Measurements from ENCODE around the gene COL24A1.

The COL24A1 gene

GRCh38 chr1:85952460-85952859 is 204.1 kb downstream of the COL24A1 start:
- no peaks in the 10 kb centered on the region for H3K4me1 Mint-ChIP-seq
- no peaks in the 10 kb centered on the region for H3K27me3 Mint-ChIP-seq
- no peaks in the 10 kb centered on the region for H3K9me3 Mint-ChIP-seq
- no peak overlapping the region for H3K4me3 Mint-ChIP-seq
- no peak for DNase-seq
- CTCF ChIA-PET: no interaction called here
- no peak overlapping the region for H3K27ac Mint-ChIP-seq
- H3K36me3 Mint-ChIP-seq: no peaks in the 10 kb centered on the region

DNA sequence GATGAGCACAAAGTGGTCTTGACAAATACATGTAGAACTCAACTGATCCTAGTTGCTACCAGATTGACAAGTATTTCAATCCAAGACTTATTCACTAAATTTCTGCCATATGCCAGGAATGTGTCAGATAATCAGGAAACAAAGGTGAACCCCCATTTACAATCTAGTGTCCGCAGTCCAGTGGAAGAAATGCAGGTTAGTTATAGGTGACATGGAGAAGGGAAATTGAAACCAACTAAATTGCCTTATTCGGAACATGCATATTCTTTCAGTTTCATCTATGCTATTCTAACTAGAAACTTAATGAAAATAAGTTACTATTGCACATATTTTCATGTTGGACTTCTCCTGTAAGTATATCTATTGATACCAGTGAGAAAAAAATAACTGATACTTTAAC is 209.4 kb downstream of the COL24A1 start:
- Mint-ChIP-seq H3K27me3 (no peaks in the 10 kb centered on the region), H3K4me3 (no peak overlapping the region), H3K4me1 (no peaks in the 10 kb centered on the region), H3K27ac (no peak overlapping the region), H3K9me3 (no peaks in the 10 kb centered on the region), H3K36me3 (no peaks in the 10 kb centered on the region)
- CTCF ChIA-PET: no interaction called here
- DNase-seq: no peak

- Mint-ChIP-seq H3K4me1 (no peaks in the 10 kb centered on the region), H3K27ac (no peak overlapping the region), H3K4me3 (no peak overlapping the region), H3K9me3 (no peaks in the 10 kb centered on the region), H3K27me3 (no peaks in the 10 kb centered on the region), H3K36me3 (no peaks in the 10 kb centered on the region)
- DNase-seq: no peak
- CTCF ChIA-PET: interaction anchor here (0.7 kb wide), 1 partner anchor 363 kb away, joined by 4 read pairs; no protein-coding TSS in a partner anchor
Measured at GRCh38 chr1:85943945-85944344, 212.6 kb downstream of the COL24A1 start.

GRCh38 chr1:85943526-85943925 is 213.0 kb downstream of the COL24A1 start:
- Mint-ChIP-seq H3K4me1 (no peaks in the 10 kb centered on the region), H3K27me3 (no peaks in the 10 kb centered on the region)
- CTCF ChIA-PET: no interaction called here

DNA sequence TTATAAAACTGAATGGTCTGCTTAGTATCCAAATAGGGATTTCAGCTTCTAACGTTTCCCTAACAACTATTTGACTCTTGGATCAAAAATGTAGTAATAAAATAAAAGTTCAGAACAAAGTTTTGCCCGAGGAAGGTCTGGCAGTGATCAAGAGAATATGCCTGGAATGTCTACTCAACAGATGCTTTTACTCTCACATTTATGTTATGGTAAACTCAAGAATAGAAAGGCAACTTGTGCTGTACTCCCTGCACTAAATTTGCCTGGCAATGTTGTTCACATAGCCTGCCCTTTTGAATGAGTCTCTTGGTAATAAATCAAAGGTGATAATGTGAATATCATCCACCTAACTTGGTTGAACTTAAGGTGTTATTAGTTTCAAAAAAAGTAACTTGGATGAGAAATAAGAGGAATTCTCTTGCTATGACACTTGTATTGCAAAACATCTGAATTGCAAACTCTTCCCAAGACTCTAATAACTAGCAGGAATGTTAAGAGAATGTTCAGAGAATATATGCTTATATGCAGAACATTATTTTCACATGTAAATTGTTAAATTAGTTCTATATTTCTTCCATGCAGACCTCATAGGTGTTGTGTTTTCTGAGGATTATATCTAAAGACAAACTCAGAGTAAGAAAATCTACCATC is 215.8 kb downstream of the COL24A1 start:
- CTCF ChIA-PET: no interaction called here
- no peaks in the 10 kb centered on the region for H3K36me3 Mint-ChIP-seq
- no peaks in the 10 kb centered on the region for H3K27me3 Mint-ChIP-seq
- no peaks in the 10 kb centered on the region for H3K9me3 Mint-ChIP-seq
- no peak for DNase-seq
- no peak overlapping the region for H3K4me3 Mint-ChIP-seq
- no peak overlapping the region for H3K27ac Mint-ChIP-seq
- H3K4me1 Mint-ChIP-seq: no peaks in the 10 kb centered on the region

More at GRCh38 chr1:85943526-85943925, 213.0 kb downstream of the COL24A1 start:
- no peaks in the 10 kb centered on the region for H3K36me3 Mint-ChIP-seq
- no peaks in the 10 kb centered on the region for H3K9me3 Mint-ChIP-seq
- no peak overlapping the region for H3K27ac Mint-ChIP-seq
- H3K4me3 Mint-ChIP-seq: no peak overlapping the region
- DNase-seq: no peak

DNA sequence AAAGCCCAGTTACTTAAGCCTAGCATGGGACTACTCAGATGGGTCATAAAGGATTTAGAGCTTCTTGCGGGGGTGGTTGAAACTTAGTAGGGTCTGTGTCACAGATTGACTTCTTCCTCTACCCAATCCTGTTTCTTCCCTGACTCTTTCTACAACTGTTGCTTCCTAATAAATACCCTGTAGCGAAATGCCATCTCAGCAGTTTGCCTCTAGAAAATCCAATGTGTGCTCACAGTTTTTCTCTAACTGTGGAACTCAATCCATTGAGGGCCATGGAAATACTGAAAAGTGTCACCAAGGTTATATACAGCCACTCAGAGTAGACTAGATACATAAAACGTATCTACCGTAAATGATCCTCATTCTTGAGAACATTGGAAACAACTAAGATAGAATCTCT is 217.7 kb downstream of the COL24A1 start:
- no peaks in the 10 kb centered on the region for H3K9me3 Mint-ChIP-seq
- H3K27me3 Mint-ChIP-seq: no peaks in the 10 kb centered on the region
- H3K36me3 Mint-ChIP-seq: no peaks in the 10 kb centered on the region
- H3K4me3 Mint-ChIP-seq: no peak overlapping the region
- DNase-seq: no peak
- no peaks in the 10 kb centered on the region for H3K4me1 Mint-ChIP-seq
- no peak overlapping the region for H3K27ac Mint-ChIP-seq
- CTCF ChIA-PET: no interaction called here

DNA sequence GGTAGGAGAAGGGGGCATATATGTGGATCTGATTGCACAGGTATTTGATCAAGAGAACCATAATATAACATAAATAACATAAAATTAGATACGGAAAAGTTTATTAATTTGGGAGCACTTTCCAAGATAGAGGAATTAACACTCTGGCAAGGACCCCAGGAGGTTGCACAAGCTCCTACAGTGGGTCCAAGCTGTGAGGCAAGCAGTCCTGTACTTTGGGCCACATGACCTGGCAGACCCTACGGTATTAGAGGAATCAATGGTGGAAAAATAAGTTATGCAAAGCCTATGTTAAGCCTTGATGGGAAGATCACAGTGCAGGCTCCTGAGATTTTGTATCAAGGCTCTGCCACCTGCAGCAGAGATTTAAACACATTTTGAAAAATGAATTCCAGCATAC is 220.1 kb downstream of the COL24A1 start:
- DNase-seq: no peak
- H3K27ac Mint-ChIP-seq: no peak overlapping the region
- H3K4me3 Mint-ChIP-seq: no peak overlapping the region
- H3K4me1 Mint-ChIP-seq: no peaks in the 10 kb centered on the region
- H3K36me3 Mint-ChIP-seq: no peaks in the 10 kb centered on the region
- H3K27me3 Mint-ChIP-seq: no peaks in the 10 kb centered on the region
- CTCF ChIA-PET: interaction anchor here (0.7 kb wide), 1 partner anchor 146 kb away, joined by 3 read pairs; no protein-coding TSS in a partner anchor
- H3K9me3 Mint-ChIP-seq: no peaks in the 10 kb centered on the region

- no peak overlapping the region for H3K4me3 Mint-ChIP-seq
- CTCF ChIA-PET: interaction anchor here (0.7 kb wide), 1 partner anchor 146 kb away, joined by 3 read pairs; no protein-coding TSS in a partner anchor
- no peaks in the 10 kb centered on the region for H3K36me3 Mint-ChIP-seq
- H3K4me1 Mint-ChIP-seq: no peaks in the 10 kb centered on the region
- DNase-seq: no peak
- H3K27me3 Mint-ChIP-seq: no peaks in the 10 kb centered on the region
- H3K9me3 Mint-ChIP-seq: no peaks in the 10 kb centered on the region
- no peak overlapping the region for H3K27ac Mint-ChIP-seq
Measured at GRCh38 chr1:85936057-85936456, 220.5 kb downstream of the COL24A1 start.

- no peak for DNase-seq
- no peak overlapping the region for H3K27ac Mint-ChIP-seq
- H3K4me3 Mint-ChIP-seq: no peak overlapping the region
- CTCF ChIA-PET: no interaction called here
- no peaks in the 10 kb centered on the region for H3K9me3 Mint-ChIP-seq
- H3K36me3 Mint-ChIP-seq: no peaks in the 10 kb centered on the region
- no peaks in the 10 kb centered on the region for H3K4me1 Mint-ChIP-seq
- no peaks in the 10 kb centered on the region for H3K27me3 Mint-ChIP-seq
Measured at GRCh38 chr1:85935234-85935633, 221.3 kb downstream of the COL24A1 start.

DNA sequence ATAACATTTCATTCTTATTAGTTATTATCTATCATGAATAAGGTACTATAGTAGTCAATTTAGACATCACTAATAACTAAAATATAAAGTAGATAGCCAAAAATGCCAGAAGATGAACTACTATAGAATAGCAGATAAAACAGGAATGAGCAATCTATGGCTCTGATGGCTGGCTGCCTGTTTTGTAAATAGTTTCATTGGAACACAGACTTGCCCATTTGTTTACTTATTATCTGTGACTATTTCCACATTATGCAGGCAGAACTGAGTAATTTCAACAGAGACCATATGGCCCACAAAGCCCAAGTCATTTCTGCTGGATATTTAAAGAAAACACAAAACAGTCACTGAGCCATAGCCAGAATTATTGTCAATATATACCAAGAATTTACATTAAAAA is 222.1 kb downstream of the COL24A1 start:
- Mint-ChIP-seq H3K27ac (no peak overlapping the region), H3K4me1 (no peaks in the 10 kb centered on the region), H3K27me3 (no peaks in the 10 kb centered on the region), H3K36me3 (no peaks in the 10 kb centered on the region), H3K4me3 (no peak overlapping the region), H3K9me3 (no peaks in the 10 kb centered on the region)
- no peak for DNase-seq
- CTCF ChIA-PET: no interaction called here

GRCh38 chr1:85933961-85934360 is 222.6 kb downstream of the COL24A1 start:
- no peak overlapping the region for H3K4me3 Mint-ChIP-seq
- no peaks in the 10 kb centered on the region for H3K9me3 Mint-ChIP-seq
- no peaks in the 10 kb centered on the region for H3K4me1 Mint-ChIP-seq
- DNase-seq: no peak
- H3K27me3 Mint-ChIP-seq: no peaks in the 10 kb centered on the region
- CTCF ChIA-PET: no interaction called here
- no peak overlapping the region for H3K27ac Mint-ChIP-seq
- no peaks in the 10 kb centered on the region for H3K36me3 Mint-ChIP-seq

DNA sequence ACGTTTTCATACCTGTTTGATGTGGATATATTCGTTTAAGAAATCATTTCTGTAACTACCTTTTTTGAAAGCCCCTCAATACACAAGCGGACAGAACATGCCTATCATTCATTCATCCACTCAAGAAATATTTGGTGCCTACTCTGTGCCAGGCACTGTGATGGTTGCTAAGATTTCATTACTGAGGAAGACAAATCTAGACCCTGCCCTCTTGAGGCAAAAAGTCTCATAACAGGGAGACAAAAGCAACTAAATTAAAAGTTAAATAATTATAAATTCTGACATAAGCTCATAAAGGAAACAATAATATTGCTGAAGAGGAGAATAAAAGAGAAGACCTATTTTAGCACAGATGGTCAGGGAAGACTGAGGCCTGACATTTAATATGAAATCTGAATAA is 244.8 kb downstream of the COL24A1 start:
- Mint-ChIP-seq H3K9me3 (no peaks in the 10 kb centered on the region), H3K4me3 (no peak overlapping the region), H3K4me1 (no peaks in the 10 kb centered on the region), H3K27me3 (no peaks in the 10 kb centered on the region), H3K36me3 (no peaks in the 10 kb centered on the region), H3K27ac (no peak overlapping the region)
- CTCF ChIA-PET: no interaction called here
- no peak for DNase-seq

DNA sequence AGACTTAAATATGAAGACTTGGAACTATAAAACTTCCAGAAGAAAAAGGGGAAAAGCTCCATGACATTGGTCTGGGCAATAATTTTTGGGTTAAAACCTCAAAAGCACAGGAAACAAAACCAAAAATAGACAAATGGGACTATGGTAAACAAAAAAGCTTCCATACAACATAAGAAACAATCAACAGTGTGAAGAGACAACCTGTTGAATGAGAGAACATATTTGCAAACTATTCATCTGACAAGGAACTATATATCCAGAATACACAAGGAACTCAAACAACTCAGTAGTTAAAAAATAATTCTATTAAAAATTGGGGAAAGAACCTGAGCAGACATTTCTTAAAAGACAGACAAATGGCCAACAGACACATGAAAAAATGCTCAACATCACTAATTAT is 255.7 kb downstream of the COL24A1 start:
- Mint-ChIP-seq H3K27ac (peak overlapping the region; percentile 14), H3K9me3 (no peaks in the 10 kb centered on the region), H3K4me3 (no peak overlapping the region), H3K36me3 (no peaks in the 10 kb centered on the region), H3K27me3 (no peaks in the 10 kb centered on the region), H3K4me1 (no peaks in the 10 kb centered on the region)
- DNase-seq: no peak
- CTCF ChIA-PET: no interaction called here

- no peak for DNase-seq
- no peaks in the 10 kb centered on the region for H3K4me1 Mint-ChIP-seq
- no peaks in the 10 kb centered on the region for H3K27me3 Mint-ChIP-seq
- H3K9me3 Mint-ChIP-seq: no peaks in the 10 kb centered on the region
- H3K27ac Mint-ChIP-seq: no peak overlapping the region
- CTCF ChIA-PET: no interaction called here
- no peaks in the 10 kb centered on the region for H3K36me3 Mint-ChIP-seq
- H3K4me3 Mint-ChIP-seq: no peak overlapping the region
Measured at GRCh38 chr1:85898861-85899260, 257.7 kb downstream of the COL24A1 start.

DNA sequence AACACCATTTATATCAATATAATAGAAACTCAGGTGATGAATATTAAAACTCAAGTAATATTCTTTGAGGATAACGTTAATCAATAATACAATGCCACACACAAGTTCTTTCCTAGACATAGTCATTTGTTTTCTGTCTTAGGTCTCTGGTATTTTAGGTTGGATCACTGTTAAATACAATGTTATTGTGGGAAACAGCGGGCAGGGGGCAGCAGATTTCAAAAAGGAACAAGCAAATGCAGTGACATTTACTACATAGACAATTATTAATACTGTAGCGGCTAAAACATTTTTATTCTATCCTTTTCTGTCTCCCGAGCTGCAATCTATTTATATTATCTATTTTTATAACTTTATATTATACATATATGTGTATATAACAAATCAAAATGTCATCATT is 261.9 kb downstream of the COL24A1 start:
- DNase-seq: no peak
- Mint-ChIP-seq H3K27ac (no peak overlapping the region), H3K36me3 (no peaks in the 10 kb centered on the region), H3K4me3 (no peak overlapping the region), H3K4me1 (no peaks in the 10 kb centered on the region), H3K27me3 (no peaks in the 10 kb centered on the region), H3K9me3 (no peaks in the 10 kb centered on the region)
- CTCF ChIA-PET: interaction anchor here (1.0 kb wide), 1 partner anchor 14 kb away, joined by 4 read pairs; no protein-coding TSS in a partner anchor

DNA sequence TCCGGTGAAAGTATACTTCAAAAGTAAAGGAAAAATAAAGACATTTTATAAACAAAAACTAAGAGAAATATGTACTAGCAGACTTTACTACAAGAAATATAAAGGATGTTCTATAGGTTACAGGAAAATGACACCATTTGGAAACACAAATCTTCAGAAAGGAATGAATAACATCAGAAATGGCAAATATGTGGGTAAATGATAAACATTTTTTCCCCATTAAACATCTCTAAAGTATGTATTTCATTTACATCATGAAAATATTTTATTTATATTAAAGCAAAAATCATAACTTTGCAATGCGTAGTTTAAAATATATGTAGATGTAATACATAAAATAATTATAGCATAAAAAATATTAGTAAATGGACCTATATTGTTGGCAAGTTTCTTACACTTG is 264.2 kb downstream of the COL24A1 start:
- Mint-ChIP-seq H3K4me1 (no peaks in the 10 kb centered on the region), H3K4me3 (no peak overlapping the region), H3K27me3 (no peaks in the 10 kb centered on the region), H3K27ac (no peak overlapping the region), H3K9me3 (no peaks in the 10 kb centered on the region), H3K36me3 (no peaks in the 10 kb centered on the region)
- DNase-seq: no peak
- CTCF ChIA-PET: no interaction called here
